ENCODE data around the gene PAPPA2. TPM values are rescaled to one million over a fixed set of nuclear protein-coding genes. Genes with fewer than 3 reads are reported as not detected.
A peak's percentile ranks its signal among the peaks of the same experiment; 100 is the strongest.
"Not testable (repeated sequence)": the region's sequence is repeated elsewhere in the genome, so short reads cannot be mapped to it uniquely, and the experiment has no call there.

Gene PAPPA2
- total RNA-seq, 1 donor from 2014 or later: 0.36 TPM

- no peak for DNase-seq (ENCODE audit: low spot score)
Observed at GRCh38 chr1:176603696-176604095, 140.7 kb downstream of the PAPPA2 start.

GRCh38 chr1:176604461-176604860, 141.5 kb downstream of the PAPPA2 start:
- DNase-seq (ENCODE audit: low spot score): no peak

GRCh38 chr1:176605176-176605575, 142.2 kb downstream of the PAPPA2 start:
- no peak for DNase-seq (ENCODE audit: low spot score)

- DNase-seq (ENCODE audit: low spot score): no peak
Observed at GRCh38 chr1:176609556-176610408, 146.8 kb downstream of the PAPPA2 start.

- DNase-seq (ENCODE audit: low spot score): no peak
Observed at GRCh38 chr1:176612791-176613190, 149.8 kb downstream of the PAPPA2 start.

- no peak for DNase-seq (ENCODE audit: low spot score)
Observed at GRCh38 chr1:176617881-176618280, 154.9 kb downstream of the PAPPA2 start.

GRCh38 chr1:176619261-176619660, 156.3 kb downstream of the PAPPA2 start:
- DNase-seq (ENCODE audit: low spot score): no peak

GRCh38 chr1:176625365-176625764, 162.4 kb downstream of the PAPPA2 start:
- DNase-seq (ENCODE audit: low spot score): no peak

GRCh38 chr1:176626572-176627061, 163.6 kb downstream of the PAPPA2 start:
- DNase-seq (ENCODE audit: low spot score): no peak

- no peak for DNase-seq (ENCODE audit: low spot score)
Observed at GRCh38 chr1:176628775-176629174, 165.8 kb downstream of the PAPPA2 start.

- DNase-seq (ENCODE audit: low spot score): not testable (repeated sequence)
Observed at GRCh38 chr1:176634733-176635132, 171.8 kb downstream of the PAPPA2 start.

GRCh38 chr1:176638713-176639526, 175.9 kb downstream of the PAPPA2 start:
- no peak for DNase-seq (ENCODE audit: low spot score)

- no peak for DNase-seq (ENCODE audit: low spot score)
Observed at GRCh38 chr1:176643536-176643935, 180.6 kb downstream of the PAPPA2 start.

GRCh38 chr1:176648556-176648955, 185.6 kb downstream of the PAPPA2 start:
- DNase-seq (ENCODE audit: low spot score): no peak

- DNase-seq (ENCODE audit: low spot score): peak; percentile 45
Observed at GRCh38 chr1:176656257-176656995, 193.5 kb downstream of the PAPPA2 start.

GRCh38 chr1:176669782-176670181, 206.8 kb downstream of the PAPPA2 start:
- DNase-seq (ENCODE audit: low spot score): no peak

- no peak for DNase-seq (ENCODE audit: low spot score)
Observed at GRCh38 chr1:176670853-176671252, 207.9 kb downstream of the PAPPA2 start.

GRCh38 chr1:176682830-176683535, 220.0 kb downstream of the PAPPA2 start:
- no peak for DNase-seq (ENCODE audit: low spot score)

GRCh38 chr1:176691251-176692228, 228.6 kb downstream of the PAPPA2 start:
- DNase-seq (ENCODE audit: low spot score): no peak

GRCh38 chr1:176692431-176692830, 229.5 kb downstream of the PAPPA2 start:
- DNase-seq (ENCODE audit: low spot score): no peak

Measured in ureter (tissue), 1 donor.